HG03342 (cell line): ENCODE results near the gene GABPB1.

Experiments
- ATAC-seq: cut with Tn5 transposase; IDR thresholded peaks from one replicate; pipeline ENCODE4 v1.9.1; 2021; ENCODE audit warnings: mild to moderate bottlenecking, moderate library complexity; ENCODE audit not compliant: unreplicated experiment

GABPB1 gene

DNA sequence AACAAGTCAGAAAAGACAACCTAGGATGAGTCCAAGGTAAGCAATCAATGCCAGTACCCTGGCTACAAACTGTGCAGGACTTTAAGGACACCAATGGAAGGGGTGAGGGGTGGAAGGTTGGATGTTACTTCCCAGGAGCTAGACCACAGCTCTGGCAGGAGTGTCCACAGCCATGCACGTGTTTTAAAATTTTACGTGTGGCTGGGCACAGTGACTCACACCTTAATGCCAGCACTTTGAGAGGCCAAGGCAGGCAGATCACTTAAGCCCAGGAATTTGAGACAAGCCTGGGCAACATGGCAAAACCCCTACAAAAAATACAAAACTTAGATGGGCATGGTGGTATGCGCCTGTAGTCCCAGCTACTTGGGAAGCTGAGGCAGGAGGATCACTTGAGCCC, 74.7 kb downstream of the GABPB1 start:
- ATAC-seq, result no peak

DNA sequence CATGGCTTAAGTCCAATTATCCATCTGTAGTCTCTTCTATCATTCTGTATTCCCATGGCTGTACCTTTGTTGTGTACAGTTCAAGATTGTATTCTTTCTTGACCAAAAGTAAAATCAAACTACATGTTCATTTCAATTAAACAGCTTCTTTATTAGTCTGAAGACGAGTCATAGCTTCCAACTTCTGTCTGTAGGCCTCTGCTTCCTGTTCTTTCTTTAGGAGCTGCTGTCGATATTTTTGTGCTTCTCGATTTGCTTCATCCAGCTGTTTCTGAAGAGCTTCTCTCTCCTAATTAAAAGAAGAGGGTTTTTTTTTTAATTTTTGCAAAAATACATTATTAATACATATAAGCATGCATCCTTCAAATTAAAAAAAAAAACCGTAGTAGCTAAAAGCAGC, 76.5 kb downstream of the GABPB1 start:
- no peak for ATAC-seq

DNA sequence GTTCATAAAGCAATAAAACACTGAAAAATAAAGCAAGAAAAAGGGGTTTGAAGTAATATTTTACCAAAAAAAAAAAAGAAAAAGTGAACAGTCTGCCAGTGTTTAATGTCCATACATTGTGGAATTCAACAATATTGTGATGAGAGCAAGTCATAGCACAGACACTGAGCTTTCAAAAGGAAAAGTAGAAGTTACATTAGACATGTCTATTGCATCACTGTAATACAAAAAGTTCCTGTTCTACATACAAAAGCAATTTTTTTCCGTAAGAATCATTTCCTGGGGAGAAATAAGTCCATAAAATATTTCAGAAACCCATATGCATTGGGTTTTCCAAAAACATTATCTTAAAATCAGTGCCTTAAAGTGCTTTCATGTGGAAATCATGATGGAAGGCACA, 77.6 kb downstream of the GABPB1 start:
- no peak for ATAC-seq

DNA sequence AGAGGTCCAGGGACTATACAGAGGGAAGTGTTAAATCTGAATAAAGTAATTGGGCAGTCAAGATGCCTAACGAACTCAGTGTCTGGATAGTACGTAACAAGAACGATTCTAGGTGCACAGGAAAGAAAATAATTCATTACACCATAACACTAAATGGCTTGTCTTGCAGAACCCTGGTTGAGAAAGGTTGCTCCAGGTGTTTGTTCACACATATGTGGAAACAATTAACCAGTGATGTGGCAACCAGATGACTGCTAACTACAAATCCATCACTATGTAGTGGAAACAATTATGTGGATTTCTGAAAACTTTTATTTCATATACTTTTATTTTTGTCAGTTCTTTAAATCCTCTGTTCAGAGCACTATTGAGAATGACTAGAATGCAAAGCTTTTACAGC, 79.1 kb downstream of the GABPB1 start:
- no peak for ATAC-seq

DNA sequence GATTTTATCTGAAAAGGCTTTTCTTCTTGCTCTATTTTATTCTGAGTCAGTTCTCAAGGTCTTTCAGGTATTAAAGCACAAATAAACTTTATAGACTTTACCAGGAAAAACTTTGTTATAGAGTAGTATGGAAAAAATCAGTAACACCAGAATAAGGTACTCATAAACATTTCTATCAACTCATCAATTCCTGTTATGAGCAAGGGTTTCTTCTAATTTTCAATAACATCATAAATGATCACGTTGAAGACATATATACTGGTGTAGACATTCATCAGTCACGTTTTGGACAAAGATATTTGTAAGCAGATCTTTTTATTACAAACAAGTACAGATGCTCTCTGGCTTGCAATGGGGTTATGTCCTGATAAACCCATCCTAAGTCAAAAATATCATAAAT, 79.9 kb downstream of the GABPB1 start:
- no peak for ATAC-seq

DNA sequence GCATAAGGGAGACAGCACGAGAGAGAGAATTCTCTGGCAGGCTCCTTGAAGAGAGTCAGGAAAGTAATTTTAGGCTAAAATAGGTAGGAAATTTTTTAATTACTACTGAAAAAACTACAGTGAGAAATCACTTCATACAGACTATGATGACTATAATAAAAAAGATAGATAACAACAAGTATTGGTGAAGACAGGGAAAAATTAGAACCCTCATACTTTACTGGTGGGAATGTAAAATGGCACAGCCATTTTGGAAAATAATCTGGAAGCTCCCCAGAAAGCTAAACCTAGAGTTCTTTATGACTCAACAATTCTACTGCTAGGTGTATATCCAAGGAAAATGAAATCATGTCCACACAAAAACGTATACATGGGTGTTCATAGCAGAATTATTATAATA, 87.4 kb downstream of the GABPB1 start:
- ATAC-seq, result no peak

DNA sequence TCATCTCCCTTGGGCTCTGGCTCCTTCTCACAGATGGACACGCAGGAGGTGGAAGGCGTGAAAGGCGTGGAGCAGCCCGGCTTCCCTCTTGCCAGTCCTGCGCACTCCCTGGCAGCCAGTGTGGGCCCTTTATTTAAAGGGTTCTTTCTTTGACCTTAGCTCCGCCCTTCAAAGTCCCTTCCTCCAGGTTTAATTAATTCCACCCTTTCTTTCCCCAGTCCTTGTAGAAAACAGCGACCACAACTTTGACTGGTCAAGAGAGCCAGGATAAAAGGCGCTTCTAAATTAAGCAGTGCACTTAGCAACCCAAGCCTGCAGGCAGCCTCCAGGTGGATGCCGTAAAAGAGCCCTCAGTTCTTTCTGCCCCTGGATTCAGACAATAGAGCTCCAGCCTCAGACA, 89.4 kb downstream of the GABPB1 start, which contains the start of gene HDC:
TSS of gene HDC (minus strand) at position 107 of the 400 bp plus-strand sequence. CDS start at position 4, 103 bp downstream.
- ATAC-seq, result no peak

DNA sequence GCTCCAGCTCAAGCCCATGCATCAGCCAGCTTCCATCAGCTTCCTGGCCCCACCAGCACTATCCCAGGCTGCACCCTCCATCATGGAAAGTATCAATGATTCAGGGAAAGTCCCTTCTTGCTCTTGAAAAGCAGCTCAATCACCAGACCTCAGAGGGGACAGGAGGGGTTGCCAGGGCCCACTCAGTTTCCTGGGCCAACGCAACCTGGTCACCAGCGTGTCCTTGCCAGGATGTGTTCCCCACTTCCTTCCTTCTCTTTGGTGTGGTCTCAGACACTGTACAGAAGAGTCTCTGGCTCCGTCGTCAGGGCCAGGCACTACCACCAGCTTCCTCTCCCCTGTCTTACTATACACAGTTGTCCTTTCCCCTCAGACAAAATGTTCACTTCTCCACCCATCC, 92.5 kb downstream of the GABPB1 start:
- ATAC-seq, result no peak

DNA sequence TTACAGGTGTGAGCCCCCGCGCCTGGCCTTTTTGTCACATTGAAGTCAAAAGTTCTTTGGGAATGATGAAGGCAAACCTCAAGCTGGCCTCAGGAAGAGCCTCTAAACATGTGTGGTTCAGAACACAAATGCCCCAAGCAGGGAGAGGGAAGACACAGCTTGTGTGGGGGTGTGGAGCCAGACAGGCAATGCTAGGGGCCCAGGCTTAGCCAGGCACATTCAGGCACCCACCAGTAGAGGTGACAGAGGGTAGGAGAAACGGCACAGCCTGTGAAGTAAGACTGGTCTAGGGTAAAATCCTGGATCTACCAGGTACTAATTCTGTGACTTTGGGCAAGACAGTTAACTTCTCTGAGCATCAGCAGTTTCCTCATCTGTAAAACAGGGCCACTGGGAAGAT, 93.0 kb downstream of the GABPB1 start:
- no peak for ATAC-seq

DNA sequence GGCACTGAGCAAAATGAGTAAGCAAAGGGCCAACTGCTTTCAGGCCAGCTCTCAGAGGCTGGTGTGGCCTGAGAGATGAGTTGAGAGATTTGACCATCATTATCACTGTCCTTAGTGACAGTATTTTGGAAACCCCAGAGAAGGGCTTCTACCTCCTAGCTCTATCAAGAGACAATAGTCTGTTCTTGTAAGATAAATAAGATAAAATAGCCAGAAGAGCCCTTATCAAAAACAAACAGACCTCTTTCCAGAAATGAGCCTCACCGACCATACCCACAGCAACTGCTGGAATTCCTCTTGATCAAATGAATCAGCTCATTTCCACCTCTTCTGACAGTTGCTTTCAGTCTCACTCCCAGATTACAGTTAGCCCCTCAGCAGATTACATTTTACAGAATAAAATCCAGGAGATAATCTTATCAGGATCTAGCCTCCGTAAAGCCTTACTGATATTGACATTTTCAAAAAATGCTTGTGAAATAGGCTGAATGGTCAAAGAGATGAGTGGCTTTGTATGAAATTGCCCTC, 94.0 kb downstream of the GABPB1 start:
- peak; percentile 55 for ATAC-seq

DNA sequence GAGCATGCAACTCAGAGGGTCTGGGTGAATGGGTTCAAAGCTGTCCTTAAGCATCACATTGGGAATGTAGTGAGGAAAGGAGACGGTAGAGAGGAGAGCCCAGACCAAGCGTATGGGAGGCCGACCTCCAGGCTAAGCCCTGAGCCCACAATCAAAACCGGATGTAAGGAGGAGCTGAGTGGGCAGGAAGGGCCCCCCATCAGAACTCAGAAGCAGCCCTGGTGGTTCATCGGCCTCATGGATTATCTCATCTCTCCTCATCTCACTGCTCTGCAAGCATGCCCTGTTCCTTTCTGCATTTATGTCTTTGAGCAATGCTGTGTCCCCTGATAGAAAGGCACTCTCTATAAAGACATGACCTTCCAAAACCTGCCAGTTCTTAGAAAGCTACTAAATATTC, 95.7 kb downstream of the GABPB1 start:
- no peak for ATAC-seq

DNA sequence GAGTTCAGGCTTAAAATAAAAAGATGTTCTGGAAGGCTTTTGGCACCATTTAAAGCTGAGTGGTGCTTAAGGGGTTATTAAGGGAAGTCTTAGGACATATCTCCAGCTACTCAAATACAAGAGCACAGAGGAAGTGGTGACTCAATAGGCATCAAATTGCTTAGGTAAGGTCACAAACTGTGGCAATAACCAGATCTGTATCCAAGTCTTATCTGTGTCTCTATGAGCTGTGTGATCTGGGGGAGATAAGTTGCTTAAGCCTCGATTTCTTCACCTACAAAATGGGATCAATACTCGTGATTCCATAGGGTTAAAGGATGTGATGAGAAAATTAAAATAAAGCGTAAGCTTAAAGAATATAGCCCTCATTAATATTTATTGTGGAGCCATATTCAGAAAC, 97.1 kb downstream of the GABPB1 start:
- no peak for ATAC-seq

DNA sequence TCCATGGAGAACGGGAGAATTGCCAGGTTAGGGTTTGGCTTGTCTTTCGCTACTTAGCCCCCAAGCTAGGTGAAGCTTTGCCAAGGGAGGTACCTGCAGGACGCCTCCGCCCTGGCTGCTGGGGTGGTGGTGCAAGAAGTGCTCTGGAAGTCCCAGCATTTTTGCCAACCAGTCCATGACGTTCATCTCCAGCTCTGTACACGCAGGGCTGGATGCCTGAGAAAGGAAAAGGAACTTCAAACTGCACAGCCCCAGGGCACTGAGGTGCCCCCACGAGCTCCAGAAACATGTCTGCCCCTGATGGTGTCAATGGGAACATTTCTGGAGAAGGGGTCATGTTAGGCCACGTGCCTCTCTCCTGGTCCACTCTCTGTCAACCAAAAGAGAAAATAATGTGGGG, 97.7 kb downstream of the GABPB1 start:
- ATAC-seq, result no peak

DNA sequence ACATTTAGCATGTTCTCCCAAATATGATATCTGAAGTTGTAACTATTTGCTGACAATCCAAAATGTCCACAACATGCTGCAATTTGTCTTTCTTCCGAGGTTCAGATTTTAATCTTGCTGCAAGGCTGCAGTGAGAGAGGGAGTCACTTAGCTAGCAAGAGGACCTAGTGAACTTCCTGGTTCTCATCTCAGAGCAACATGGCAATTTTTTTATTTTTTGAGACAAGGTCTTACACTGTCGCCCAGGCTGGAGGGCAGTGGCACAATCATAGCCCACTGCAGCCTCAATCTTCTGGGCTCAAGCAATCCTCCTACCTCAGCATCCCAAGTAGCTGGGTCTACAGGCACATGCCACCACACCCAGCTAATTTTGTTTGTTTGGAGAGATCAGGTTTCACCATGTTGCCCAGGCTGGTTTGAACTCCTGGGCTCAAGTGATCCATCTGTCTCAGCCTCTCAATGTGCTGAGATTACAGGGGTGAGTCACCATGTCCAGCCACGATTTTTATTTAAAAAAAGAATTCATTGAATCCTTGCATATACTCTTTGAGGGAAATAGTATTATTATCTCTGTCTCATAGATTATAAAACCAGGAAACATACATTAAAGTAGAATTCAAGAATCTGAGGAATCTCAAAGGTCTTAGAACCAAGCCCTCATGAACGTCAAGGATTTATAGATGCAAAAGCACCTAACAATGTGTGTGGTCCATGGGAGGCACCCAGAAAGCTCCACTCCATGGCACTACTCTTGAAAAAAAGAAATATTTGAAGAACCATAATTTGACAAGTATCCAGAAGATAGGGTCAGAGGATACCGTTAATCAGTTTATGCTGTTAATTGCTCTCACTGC, 98.6 kb downstream of the GABPB1 start:
- no peak for ATAC-seq

DNA sequence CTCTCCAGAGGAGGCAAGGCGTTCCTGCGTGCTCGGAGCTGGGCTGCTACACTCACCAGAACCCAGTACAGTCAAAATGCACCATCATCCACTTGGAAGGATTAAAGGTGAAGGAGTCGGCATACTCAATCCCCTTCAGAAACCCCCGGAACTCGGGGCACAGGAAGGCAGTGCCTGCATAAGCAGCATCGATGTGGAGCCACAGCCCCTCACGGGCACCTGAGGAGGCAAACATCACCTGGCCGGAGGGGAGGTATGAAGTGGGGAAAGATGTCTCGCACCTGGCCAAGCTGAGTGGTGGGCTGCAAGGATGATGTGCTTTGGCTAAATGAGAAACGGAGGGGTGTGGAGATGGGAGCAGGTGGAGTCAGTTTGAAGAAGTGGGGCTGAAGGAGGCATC, 102.4 kb downstream of the GABPB1 start:
- no peak for ATAC-seq

DNA sequence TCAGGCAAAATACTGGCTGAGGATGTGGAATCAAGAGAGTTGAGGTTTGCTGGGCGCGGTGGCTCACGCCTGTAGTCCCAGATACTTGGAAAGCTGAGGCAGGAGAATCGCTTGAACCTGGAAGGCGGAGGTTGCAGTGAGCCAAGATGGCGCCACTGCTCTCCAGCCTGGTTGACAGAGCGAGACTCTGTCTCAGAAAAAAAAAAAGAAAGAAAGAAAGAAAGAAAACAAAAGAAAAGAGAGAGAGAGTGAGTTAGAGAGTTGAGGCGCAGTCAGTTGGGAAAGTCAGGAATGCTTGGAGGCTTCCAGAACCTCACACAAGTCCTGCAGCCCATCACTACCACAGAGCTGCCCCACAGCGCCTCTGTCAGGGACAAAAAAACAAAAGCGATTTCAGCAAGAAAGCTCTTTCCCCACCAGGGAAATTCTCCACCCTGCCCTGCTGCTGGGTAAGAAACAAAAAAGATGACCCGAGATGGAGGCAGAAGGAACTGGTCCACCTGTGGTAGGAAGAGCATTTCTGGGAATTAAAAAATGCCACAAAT, 103.3 kb downstream of the GABPB1 start:
- ATAC-seq, result no peak

DNA sequence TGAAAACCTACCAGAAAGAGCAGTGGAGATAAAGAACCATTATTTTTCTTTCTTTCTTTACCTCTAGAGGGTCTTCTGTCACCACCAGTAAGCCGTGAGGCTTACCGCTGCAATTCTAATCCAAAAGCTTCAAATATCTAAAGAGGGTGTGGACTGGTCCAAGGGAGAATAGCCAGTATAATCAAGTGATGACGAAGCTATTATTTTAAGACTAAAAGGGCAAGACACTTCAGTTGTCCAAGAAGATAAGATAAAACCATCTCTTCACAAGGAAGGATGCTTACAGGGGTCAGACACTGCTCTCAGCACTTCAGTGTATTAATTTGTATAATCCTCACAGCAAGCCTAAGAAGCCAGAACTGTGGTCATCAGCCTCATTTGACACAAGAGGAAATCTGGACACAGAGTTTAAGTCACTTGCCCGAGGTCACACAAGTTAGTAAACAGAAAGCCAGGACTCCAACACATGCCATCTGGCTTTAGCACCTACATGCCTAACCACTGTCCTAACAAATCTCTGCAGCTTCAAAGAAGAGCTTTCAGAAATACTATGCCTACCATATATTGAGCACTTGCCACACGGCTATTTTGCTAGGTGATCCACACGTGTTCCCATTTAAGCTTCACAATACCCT, 104.1 kb downstream of the GABPB1 start:
- ATAC-seq, result no peak

DNA sequence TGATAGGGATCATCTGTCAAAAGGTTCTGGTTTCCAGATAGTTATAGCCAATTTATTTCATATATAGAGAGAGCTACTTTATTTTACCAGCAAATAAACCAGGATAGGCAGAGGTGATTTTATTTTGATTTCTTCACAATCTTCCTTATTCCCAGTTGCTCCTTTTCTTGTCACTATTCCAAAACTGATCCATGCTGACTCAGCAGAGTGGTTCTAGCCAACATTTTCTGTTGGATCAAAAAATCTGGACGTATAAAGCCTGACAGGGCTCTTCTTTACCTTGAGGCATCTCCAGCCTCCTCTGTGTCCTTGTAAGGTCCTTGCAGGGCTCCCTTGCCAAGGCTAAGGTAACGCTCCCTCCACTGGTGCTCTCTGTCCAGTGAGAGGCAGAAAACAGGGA, 105.3 kb downstream of the GABPB1 start:
- no peak for ATAC-seq

DNA sequence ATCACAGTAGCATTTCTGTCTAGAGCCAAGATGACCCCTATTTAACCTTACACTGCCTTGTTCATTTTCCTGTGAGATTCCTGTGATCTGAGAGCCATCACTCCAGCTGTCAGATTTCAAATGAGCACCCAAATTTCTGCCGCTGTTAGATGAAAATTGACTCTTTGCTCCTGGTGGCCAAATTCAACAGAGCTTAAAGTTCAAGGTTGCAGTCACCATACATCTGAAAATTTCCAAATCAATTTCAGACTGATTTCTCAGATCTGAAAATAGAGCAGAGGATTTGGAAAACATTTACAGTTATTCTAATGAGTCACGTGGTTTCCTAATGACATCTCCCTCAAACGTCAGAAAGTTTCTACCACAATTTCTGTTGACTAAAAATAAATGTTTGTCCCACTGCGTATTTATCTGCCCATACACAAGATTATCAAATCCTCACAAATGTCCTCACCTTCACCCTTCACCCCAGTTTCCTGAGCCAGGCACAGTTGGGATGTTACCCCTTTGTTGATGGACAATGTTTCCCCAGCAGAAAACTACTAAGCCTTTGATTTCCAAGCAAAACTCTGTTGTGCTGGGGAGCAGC, 105.9 kb downstream of the GABPB1 start:
- ATAC-seq, result no peak

DNA sequence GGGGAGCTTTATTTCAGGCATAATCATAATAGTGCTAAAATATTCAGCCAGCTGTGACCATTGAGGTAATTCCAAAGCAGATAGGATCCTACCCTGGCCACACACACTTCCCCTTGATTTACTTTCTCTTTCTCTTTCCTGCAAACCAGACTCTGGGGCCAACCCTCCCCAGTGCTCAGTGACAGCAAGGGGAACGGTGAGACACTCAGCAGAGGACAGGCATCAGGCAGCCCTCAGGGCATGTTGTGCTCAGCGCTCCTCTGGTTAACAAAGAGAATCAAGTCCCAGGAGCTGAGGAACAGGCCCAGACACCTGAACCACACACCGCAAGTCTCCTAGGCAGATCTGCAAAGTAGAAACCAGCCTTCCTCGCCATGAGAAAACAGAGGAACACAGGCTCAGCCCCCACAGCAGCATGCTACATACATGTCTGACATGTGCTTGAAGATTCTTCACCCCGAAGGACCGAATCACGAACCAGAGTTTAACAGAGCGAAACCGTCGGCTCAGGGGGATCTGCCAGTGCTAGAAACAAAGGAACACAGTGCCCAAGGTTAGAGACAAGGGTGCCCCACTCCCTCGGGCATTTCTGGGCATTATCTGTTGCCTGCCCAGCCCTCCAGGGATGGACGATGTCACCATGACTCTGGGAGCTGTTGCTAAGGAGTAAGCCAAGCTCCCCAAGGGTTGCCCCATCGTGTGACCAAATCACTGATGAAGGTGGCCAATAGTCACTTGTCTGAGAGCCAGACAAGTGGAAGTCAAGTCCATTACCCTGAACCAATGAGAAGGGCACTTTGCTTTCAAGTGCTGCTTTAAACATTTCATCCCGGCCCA, 107.0 kb downstream of the GABPB1 start:
- peak; percentile 98 for ATAC-seq

DNA sequence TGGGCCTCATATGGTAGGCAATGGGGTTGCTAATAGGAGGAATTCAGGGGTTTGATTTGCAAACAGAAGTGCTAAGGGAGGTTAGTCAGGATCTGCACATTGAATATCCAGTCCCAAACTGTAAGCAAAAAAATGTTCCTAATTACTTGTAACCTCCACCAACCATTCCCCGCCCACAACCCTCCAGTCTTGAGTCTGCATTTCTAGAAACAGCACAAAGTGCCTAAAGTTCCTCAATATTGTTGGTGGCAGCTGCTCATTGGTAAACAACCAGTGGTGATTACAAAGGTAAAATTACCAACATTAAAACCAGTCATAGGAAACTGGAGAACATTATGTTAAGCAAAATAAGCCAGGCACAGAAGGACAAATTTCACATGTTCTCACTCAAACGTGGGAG, 108.4 kb downstream of the GABPB1 start:
- ATAC-seq, result no peak
